Measurements from ENCODE around the gene NRXN3.

DNA sequence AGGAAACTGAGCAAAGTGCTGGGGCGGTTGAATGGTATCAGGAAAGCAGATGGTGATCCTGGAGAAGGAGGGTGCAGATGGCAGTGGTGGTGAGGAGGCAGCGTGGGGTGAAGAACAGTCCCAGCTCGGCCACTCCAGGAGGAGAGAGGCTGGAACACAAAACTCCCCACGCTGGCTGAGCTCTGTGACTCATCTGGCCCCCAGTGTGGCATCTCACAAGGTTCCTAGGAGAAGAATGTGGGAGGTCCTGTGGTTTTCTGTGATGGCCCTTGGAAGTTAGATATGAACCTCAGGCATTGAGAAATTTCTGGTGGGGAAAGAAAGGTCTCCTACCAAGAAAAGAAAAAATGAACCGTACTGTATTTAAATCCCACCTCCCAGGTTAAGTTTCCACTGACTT is 8.0 kb upstream of the NRXN3 start:
- TF ChIP-seq POLR2A (IDR thresholded peaks at IDR 0.05) (no peak), EP300 (IDR thresholded peaks at IDR 0.05) (no peak)
- TF ChIP-seq, protein P1, sequence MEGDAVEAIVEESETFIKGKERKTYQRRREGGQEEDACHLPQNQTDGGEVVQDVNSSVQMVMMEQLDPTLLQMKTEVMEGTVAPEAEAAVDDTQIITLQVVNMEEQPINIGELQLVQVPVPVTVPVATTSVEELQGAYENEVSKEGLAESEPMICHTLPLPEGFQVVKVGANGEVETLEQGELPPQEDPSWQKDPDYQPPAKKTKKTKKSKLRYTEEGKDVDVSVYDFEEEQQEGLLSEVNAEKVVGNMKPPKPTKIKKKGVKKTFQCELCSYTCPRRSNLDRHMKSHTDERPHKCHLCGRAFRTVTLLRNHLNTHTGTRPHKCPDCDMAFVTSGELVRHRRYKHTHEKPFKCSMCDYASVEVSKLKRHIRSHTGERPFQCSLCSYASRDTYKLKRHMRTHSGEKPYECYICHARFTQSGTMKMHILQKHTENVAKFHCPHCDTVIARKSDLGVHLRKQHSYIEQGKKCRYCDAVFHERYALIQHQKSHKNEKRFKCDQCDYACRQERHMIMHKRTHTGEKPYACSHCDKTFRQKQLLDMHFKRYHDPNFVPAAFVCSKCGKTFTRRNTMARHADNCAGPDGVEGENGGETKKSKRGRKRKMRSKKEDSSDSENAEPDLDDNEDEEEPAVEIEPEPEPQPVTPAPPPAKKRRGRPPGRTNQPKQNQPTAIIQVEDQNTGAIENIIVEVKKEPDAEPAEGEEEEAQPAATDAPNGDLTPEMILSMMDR (IDR thresholded peaks at IDR 0.05): no peak

All from stomach (tissue), 4 donors.